Brain microvascular endothelial cell (primary cell): ENCODE results near the gene ELOF1.

Experiments
- DNase-seq: peaks from one replicate; pipeline ENCODE4 v3.0.0-alpha.2; 2020
- H3K27ac ChIP-seq: fragments of 250-450 bp; sonication (Bioruptor Pico); 2 replicates; pipeline ENCODE4 v1.5.1; 2020; ENCODE audit warnings: mild to moderate bottlenecking, moderate library complexity
- H3K27me3 ChIP-seq: fragments of 250-450 bp; sonication (Bioruptor Pico); replicated peaks from 2 replicates; pipeline ENCODE4 v1.5.1; 2020; ENCODE audit warnings: mild to moderate bottlenecking
- H3K36me3 ChIP-seq: fragments of 250-450 bp; sonication (Bioruptor Pico); replicated peaks from 2 replicates; pipeline ENCODE4 v1.5.1; 2020; ENCODE audit warnings: mild to moderate bottlenecking
- H3K4me3 ChIP-seq: 2 replicates; pipeline ENCODE4 v1.5.1; 2011; ENCODE audit warnings: low read depth, mild to moderate bottlenecking, control low read depth, low read length, moderate library complexity
- CTCF ChIP-seq: IDR thresholded peaks from 2 replicates; pipeline ENCODE4 v1.5.1; 2011; ENCODE audit warnings: low read depth, mild to moderate bottlenecking, moderate library complexity, low read length, control low read depth, inconsistent platforms; ENCODE audit errors: missing control alignments
- in situ Hi-C: cut with HindIII; loops from 2 replicates; pipeline ENCODE4 v1.10.0; 2017; ENCODE audit warnings: low sequenced_read_pairs, low pct_ligation_motif_present

ELOF1 gene

GRCh38 chr19:11596156-11596555 is 37.1 kb upstream of the ELOF1 start:
- no peak overlapping the region for H3K27ac ChIP-seq
- no peak overlapping the region for H3K4me3 ChIP-seq
- in situ Hi-C loops: no loop called here
- no peaks in the 10 kb centered on the region for H3K27me3 ChIP-seq
- no peak for DNase-seq
- H3K36me3 ChIP-seq: peaks cover 3% of the 10 kb centered on the region
- TF ChIP-seq CTCF: no peak

- in situ Hi-C loops: no loop called here
- Histone ChIP-seq H3K36me3 (peaks cover 3% of the 10 kb centered on the region), H3K4me3 (no peak overlapping the region), H3K27ac (no peak overlapping the region), H3K27me3 (no peaks in the 10 kb centered on the region)
- no peak for DNase-seq
- no peak for TF ChIP-seq CTCF
These were observed 35.1 kb upstream of the ELOF1 start for GRCh38 chr19:11594084-11594483.

- H3K27ac ChIP-seq: no peak overlapping the region
- TF ChIP-seq CTCF: no peak
- H3K36me3 ChIP-seq: no peaks in the 10 kb centered on the region
- in situ Hi-C loops: no loop called here
- no peak for DNase-seq
- H3K4me3 ChIP-seq: no peak overlapping the region
- no peaks in the 10 kb centered on the region for H3K27me3 ChIP-seq
These were observed 29.1 kb upstream of the ELOF1 start for GRCh38 chr19:11587975-11588631.

DNA sequence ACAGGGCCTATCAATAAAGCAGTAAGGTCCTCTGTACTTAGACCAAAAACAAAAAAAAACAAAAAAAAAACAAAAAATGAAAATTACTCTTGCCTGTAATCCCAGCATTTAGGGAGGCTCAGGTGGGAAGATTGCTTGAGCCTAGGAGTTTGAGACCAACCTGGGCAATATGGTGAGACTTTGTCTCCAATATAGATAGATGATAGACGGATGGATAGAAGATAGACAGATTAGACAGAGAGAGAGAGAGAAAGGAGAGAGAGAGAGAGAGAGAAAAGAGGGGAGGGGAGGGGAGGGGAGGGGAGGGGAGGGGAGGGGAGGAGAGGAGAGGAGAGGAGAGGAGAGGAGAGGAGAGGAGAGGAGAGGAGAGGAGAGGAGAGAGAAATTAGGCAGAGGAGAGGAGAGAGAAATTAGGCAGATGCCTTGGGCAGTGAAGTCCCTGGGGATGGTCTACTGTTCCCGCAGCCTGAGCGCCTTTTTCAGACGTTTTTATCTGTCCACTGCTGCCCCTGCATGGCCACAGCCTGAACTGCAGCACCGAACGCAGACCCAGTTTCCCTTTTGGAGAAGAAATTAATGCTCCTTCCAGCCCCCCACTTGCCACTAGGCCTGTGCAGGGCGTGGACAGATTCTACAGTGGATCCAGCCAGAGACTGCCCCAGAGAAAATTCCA is 28.4 kb upstream of the ELOF1 start:
- in situ Hi-C loops: no loop called here
- Histone ChIP-seq H3K27me3 (no peaks in the 10 kb centered on the region), H3K27ac (no peak overlapping the region), H3K4me3 (no peak overlapping the region), H3K36me3 (no peaks in the 10 kb centered on the region)
- peak; percentile 65 for DNase-seq
- peak; percentile 94 for TF ChIP-seq CTCF

- H3K27ac ChIP-seq: no peak overlapping the region
- no peak overlapping the region for H3K4me3 ChIP-seq
- in situ Hi-C loops: no loop called here
- H3K27me3 ChIP-seq: no peaks in the 10 kb centered on the region
- no peak for DNase-seq
- H3K36me3 ChIP-seq: no peaks in the 10 kb centered on the region
- no peak for TF ChIP-seq CTCF
These were observed 27.3 kb upstream of the ELOF1 start for GRCh38 chr19:11586331-11586730.

- in situ Hi-C loops: no loop called here
- no peak for TF ChIP-seq CTCF
- peak; percentile 10 for DNase-seq
- Histone ChIP-seq H3K36me3 (no peaks in the 10 kb centered on the region), H3K27ac (no peak overlapping the region), H3K27me3 (no peaks in the 10 kb centered on the region), H3K4me3 (no peak overlapping the region)
These were observed 22.7 kb upstream of the ELOF1 start for GRCh38 chr19:11581740-11582139.
